HepG2 (cell line): ENCODE results near the gene GABRG3.

Experiments used
- ARNTL ChIP-seq: sonication (generic); formaldehyde crosslinking; IDR thresholded peaks from 2 replicates; pipeline ENCODE4 v1.4.0; 2020; ENCODE audit warnings: mild to moderate bottlenecking, missing genetic modification reagents
- ATF4 ChIP-seq, 2 experiments: fragments of 450-650 bp in 1 of 2; sonication (generic) in 1 of 2; formaldehyde crosslinking; IDR thresholded peaks; 2 replicates each; pipeline versions ENCODE4 v1.5.0 to v1.8.0; 2020 to 2022; ENCODE audit warnings: mild to moderate bottlenecking in 1 of 2, missing genetic modification reagents in 1 of 2
- BORCS8-MEF2B ChIP-seq: sonication (generic); formaldehyde crosslinking; IDR thresholded peaks from 2 replicates; pipeline ENCODE4 v1.8.0; 2022; ENCODE audit warnings: mild to moderate bottlenecking, missing genetic modification reagents
- CREB1 ChIP-seq, 2 experiments: fragments of 450-650 bp in 1 of 2; IDR thresholded peaks; 2 replicates each; pipeline ENCODE4 v1.6.1; 2016 to 2017; ENCODE audit warnings: control low read depth in 1 of 2, mild to moderate bottlenecking in 1 of 2, missing compliant biosample characterization in 1 of 2, missing genetic modification characterization in 1 of 2
- HCFC1 ChIP-seq: fragments of 150-350 bp; IDR thresholded peaks from 2 replicates; pipeline ENCODE4 v1.6.1; 2014; ENCODE audit warnings: low read depth, low read length
- POLR2AphosphoS2 ChIP-seq: IDR thresholded peaks from 2 replicates; pipeline ENCODE4 v1.6.1; 2011; ENCODE audit warnings: low read depth, low read length, improper control_type of control experiment
- SP1 ChIP-seq, 2 experiments: fragments of 450-650 bp in 1 of 2; sonication (generic) in 1 of 2; formaldehyde crosslinking in 1 of 2; IDR thresholded peaks; 2 replicates each; pipeline versions ENCODE4 v1.4.0 to v1.6.1; 2016 to 2020; ENCODE audit warnings: missing genetic modification reagents in 1 of 2
- SRF ChIP-seq: IDR thresholded peaks from 2 replicates; pipeline ENCODE4 v1.6.1; 2011; ENCODE audit warnings: mild to moderate bottlenecking, low read depth, low read length, moderate library complexity
- THAP8 ChIP-seq: sonication (generic); formaldehyde crosslinking; IDR thresholded peaks from 2 replicates; pipeline ENCODE4 v1.5.1; 2020; ENCODE audit warnings: missing genetic modification reagents, mild to moderate bottlenecking, borderline replicate concordance
- ZNF331 ChIP-seq: sonication (generic); formaldehyde crosslinking; IDR thresholded peaks from 2 replicates; pipeline ENCODE4 v1.4.0; 2020; ENCODE audit warnings: missing genetic modification reagents

GRCh38 chr15:27573805-27574485 lies 603.0 kb downstream of the GABRG3 start:
- TF ChIP-seq SP1 (IDR thresholded peaks at IDR 0.05) (no peak), SP1 (CRISPR knock-in tag; IDR thresholded peaks at IDR 0.05) (no peak), ZNF331 (CRISPR knock-in tag) (no peak), HCFC1 (no peak), THAP8 (CRISPR knock-in tag) (no peak), ARNTL (CRISPR knock-in tag) (no peak), CREB1 (IDR thresholded peaks at IDR 0.05) (no peak), CREB1 (CRISPR knock-in tag; IDR thresholded peaks at IDR 0.05) (no peak), SRF (no peak), ATF4 (CRISPR knock-in tag; IDR thresholded peaks at IDR 0.05) (no peak), BORCS8-MEF2B (CRISPR knock-in tag) (no peak), POLR2AphosphoS2 (no peak)
